T-helper 1 cell treated with Interleukin-12 subunit alpha and Interleukin-12 subunit beta and Interleukin-4 antibody, amounts not matched to agents 30 μg/mL and 1 μg/mL, for 36 hours (primary cell): ENCODE measurements around the gene MYO3B.

Source experiments
- H3K27ac Mint-ChIP-seq: one replicate; pipeline ENCODE4 v1.8.0; 2021; ENCODE audit warnings: mild to moderate bottlenecking, mixed read lengths
- H3K27me3 Mint-ChIP-seq: one replicate; pipeline ENCODE4 v1.8.0; 2021; ENCODE audit warnings: low read depth, mixed read lengths
- H3K36me3 Mint-ChIP-seq: one replicate; pipeline ENCODE4 v1.8.0; 2021; ENCODE audit warnings: low read depth, mixed read lengths
- H3K4me1 Mint-ChIP-seq: one replicate; pipeline ENCODE4 v1.8.0; 2021; ENCODE audit warnings: low read depth, mixed read lengths
- H3K4me3 Mint-ChIP-seq: one replicate; pipeline ENCODE4 v1.8.0; 2021; ENCODE audit warnings: mild to moderate bottlenecking, moderate library complexity, mixed read lengths
- H3K9me3 Mint-ChIP-seq: one replicate; pipeline ENCODE4 v1.8.0; 2021; ENCODE audit warnings: mixed read lengths

Gene MYO3B

GRCh38 chr2:170500104-170500503 lies 322.2 kb downstream of the MYO3B start:
- Mint-ChIP-seq H3K9me3 (no peaks in the 10 kb centered on the region), H3K27ac (no peak overlapping the region), H3K4me1 (no peaks in the 10 kb centered on the region), H3K36me3 (no peaks in the 10 kb centered on the region), H3K27me3 (peaks cover 30% of the 10 kb centered on the region), H3K4me3 (no peak overlapping the region)

DNA sequence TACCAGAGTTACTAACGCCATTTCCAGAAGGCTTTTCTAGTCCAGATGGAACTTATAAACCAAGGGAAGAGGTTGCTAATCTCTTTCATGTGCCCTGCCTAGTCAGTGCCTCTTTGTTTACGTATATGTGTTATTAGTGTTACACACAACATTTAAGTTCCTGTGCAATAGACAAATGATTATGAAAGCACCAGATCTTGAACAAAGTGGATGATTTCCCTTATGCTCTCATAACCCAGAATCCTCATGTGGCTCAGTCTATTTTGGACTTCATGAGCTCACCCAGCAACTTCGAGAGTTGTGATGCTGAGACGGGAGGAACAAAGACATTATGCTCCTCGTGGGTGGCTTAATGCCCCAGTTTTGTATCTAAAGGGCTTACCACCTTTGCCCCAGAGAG lies 322.8 kb downstream of the MYO3B start:
- H3K27me3 Mint-ChIP-seq = peaks cover 29% of the 10 kb centered on the region
- H3K27ac Mint-ChIP-seq = no peak overlapping the region
- no peaks in the 10 kb centered on the region for H3K9me3 Mint-ChIP-seq
- peaks cover 2% of the 10 kb centered on the region for H3K4me1 Mint-ChIP-seq
- no peaks in the 10 kb centered on the region for H3K36me3 Mint-ChIP-seq
- H3K4me3 Mint-ChIP-seq = no peak overlapping the region

DNA sequence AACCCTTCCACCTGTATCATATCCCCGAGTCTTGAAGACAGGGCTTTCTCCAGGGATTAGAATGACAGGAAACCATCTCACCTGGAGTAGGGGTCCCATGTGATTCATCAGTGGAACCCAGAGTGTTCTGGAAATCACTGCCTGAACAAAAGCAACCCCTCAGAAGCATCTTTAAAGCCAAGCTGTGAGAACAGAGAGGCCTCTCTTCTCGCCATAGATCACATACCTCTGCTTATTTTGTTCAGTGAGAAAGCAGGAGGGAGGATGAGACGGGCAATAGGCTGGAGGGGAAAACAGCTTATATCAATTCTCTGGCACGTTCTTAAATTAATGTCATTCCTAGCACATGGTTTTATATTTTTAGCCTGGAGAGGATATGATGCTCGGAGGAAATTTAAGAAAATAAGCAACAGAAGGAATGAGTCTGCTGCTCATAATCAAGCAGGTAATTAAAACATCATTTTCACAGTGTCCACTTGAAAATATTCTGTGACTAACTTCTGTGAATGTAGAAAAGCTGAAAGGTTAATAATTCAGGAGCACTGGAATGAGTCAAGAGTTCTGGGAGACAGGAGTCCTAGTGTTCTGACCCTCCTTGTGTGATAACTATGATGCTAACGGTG lies 323.6 kb downstream of the MYO3B start:
- H3K9me3 Mint-ChIP-seq = no peaks in the 10 kb centered on the region
- H3K36me3 Mint-ChIP-seq = no peaks in the 10 kb centered on the region
- H3K27ac Mint-ChIP-seq = no peak overlapping the region
- peaks cover 29% of the 10 kb centered on the region for H3K27me3 Mint-ChIP-seq
- no peak overlapping the region for H3K4me3 Mint-ChIP-seq
- peaks cover 5% of the 10 kb centered on the region for H3K4me1 Mint-ChIP-seq

DNA sequence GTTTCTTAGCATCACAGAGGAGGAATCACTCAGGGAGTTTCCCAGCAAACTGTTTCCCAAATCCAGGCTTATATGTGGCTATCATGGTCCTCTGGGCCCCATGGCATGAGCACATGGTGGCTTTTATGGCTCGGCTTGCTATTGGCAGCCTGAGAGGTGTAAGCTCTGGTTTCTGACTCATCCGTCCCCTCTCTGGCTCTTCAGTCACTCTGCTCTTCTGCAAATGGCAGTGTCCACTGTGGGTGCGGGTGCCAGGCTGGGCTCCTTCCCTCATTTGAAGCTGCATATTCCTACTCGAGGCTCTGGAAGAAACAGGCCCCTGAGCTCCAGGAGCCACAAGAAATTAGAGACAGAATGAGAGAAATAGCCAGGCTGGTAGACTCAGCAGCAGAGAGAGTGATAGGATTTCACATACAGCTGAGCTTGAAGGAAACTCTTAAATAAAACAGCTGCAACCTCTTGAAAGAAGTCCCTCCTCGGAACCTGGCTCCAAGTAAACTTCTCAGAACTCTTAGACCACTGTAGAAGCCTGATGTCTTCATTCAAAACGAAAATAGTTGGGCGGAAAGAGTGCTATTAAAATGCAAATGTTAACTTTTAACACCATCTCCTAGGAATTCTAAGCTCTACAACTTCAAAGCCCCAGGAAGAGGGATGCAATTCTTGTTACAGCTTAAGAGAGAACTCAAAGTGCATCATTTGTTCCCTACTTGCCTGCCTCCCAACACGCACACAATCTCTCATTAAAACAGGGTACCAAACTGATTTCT lies 324.6 kb downstream of the MYO3B start:
- Mint-ChIP-seq H3K27ac (no peak overlapping the region), H3K9me3 (no peaks in the 10 kb centered on the region), H3K36me3 (no peaks in the 10 kb centered on the region), H3K4me1 (peaks cover 14% of the 10 kb centered on the region), H3K27me3 (peaks cover 39% of the 10 kb centered on the region), H3K4me3 (no peak overlapping the region)

- Mint-ChIP-seq H3K27me3 (peaks cover 44% of the 10 kb centered on the region), H3K27ac (no peak overlapping the region), H3K36me3 (no peaks in the 10 kb centered on the region), H3K4me1 (peaks cover 19% of the 10 kb centered on the region), H3K9me3 (no peaks in the 10 kb centered on the region), H3K4me3 (no peak overlapping the region)
Observed at GRCh38 chr2:170503563-170503962, 325.6 kb downstream of the MYO3B start.

- no peaks in the 10 kb centered on the region for H3K36me3 Mint-ChIP-seq
- H3K27ac Mint-ChIP-seq = no peak overlapping the region
- peaks cover 41% of the 10 kb centered on the region for H3K27me3 Mint-ChIP-seq
- H3K9me3 Mint-ChIP-seq = no peaks in the 10 kb centered on the region
- H3K4me1 Mint-ChIP-seq = peaks cover 19% of the 10 kb centered on the region
- H3K4me3 Mint-ChIP-seq = no peak overlapping the region
Observed at GRCh38 chr2:170503971-170504809, 326.2 kb downstream of the MYO3B start.

GRCh38 chr2:170504810-170505145 lies 326.8 kb downstream of the MYO3B start:
- H3K27me3 Mint-ChIP-seq = peaks cover 44% of the 10 kb centered on the region

DNA sequence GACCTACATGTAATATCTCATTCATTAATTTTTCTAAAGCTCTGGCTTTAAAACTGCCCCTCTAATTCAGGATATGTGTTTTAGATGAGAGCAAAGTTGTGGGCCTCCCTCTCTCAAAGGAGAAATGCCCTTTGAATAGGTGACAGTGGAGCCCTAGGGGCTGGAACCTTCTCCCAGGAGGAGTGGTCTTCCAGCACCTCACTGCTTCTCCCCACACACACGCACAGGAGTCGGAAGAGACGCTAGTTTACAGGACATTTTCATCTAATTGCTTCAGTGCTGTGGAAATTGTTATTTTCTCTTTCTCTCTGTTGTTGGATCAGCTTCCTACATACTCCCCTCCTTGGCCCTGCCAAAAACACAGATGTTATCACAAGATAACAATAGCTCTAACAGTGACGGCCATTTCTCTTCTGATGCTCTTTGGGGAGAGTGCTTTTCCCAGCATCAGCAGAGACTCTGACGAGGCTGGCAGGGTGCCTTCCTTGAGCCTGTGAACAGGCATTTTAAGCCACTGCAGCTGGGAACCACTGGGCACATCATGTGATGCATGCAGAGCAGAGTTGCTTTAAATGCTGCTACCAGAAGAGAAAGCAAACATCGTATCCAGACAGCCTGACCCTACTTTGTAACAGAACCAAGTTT lies 327.8 kb downstream of the MYO3B start:
- no peak overlapping the region for H3K27ac Mint-ChIP-seq
- H3K4me1 Mint-ChIP-seq = peaks cover 22% of the 10 kb centered on the region
- H3K4me3 Mint-ChIP-seq = no peak overlapping the region
- no peaks in the 10 kb centered on the region for H3K9me3 Mint-ChIP-seq
- H3K27me3 Mint-ChIP-seq = peaks cover 41% of the 10 kb centered on the region
- H3K36me3 Mint-ChIP-seq = no peaks in the 10 kb centered on the region

More at GRCh38 chr2:170504810-170505145, 326.8 kb downstream of the MYO3B start:
- H3K9me3 Mint-ChIP-seq = no peaks in the 10 kb centered on the region
- H3K4me3 Mint-ChIP-seq = no peak overlapping the region
- H3K27ac Mint-ChIP-seq = no peak overlapping the region
- H3K4me1 Mint-ChIP-seq = peaks cover 21% of the 10 kb centered on the region
- no peaks in the 10 kb centered on the region for H3K36me3 Mint-ChIP-seq

DNA sequence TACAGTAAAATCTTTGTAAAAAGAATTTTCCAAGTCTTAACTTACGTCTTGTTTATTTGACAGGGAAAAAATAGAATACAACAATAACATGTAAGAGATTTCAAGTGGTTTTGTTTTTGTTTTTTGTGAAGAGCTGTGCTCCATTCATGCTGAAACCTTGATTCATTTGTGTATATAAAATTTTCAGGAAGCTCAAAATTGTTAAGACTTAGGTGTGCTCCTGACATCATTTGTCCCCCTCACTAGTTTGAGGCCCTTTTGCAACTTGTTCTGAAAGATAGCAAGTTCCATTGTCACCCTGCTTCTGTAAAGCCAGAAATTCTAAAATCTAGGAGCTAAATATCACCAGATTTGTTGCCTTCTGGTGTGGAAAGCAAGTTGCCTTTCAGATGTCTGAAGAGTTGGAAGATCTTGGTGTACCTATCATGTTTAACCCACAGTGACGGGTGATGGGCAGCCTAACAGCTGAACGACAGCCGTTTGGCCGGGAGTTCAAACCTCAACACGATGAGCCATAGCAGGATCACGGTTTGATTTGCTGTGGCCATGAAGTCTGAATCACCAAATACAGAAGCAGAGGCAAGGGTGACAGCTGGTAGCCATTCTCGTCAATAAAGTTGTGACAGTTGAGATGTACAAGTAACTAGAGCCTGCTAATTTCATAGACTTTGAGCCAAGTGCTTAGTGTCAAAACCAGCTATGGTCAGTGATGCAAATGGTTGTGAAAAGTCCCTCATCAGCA lies 331.7 kb downstream of the MYO3B start:
- H3K27me3 Mint-ChIP-seq = peaks cover 39% of the 10 kb centered on the region
- H3K36me3 Mint-ChIP-seq = no peaks in the 10 kb centered on the region
- no peak overlapping the region for H3K4me3 Mint-ChIP-seq
- H3K4me1 Mint-ChIP-seq = peaks cover 22% of the 10 kb centered on the region
- peak overlapping the region; percentile 26 for H3K27ac Mint-ChIP-seq
- no peaks in the 10 kb centered on the region for H3K9me3 Mint-ChIP-seq

GRCh38 chr2:170512266-170512665 lies 334.3 kb downstream of the MYO3B start:
- H3K4me3 Mint-ChIP-seq = no peak overlapping the region
- no peaks in the 10 kb centered on the region for H3K9me3 Mint-ChIP-seq
- no peak overlapping the region for H3K27ac Mint-ChIP-seq
- peaks cover 11% of the 10 kb centered on the region for H3K4me1 Mint-ChIP-seq
- no peaks in the 10 kb centered on the region for H3K36me3 Mint-ChIP-seq
- peaks cover 21% of the 10 kb centered on the region for H3K27me3 Mint-ChIP-seq

GRCh38 chr2:170514140-170514539 lies 336.2 kb downstream of the MYO3B start:
- Mint-ChIP-seq H3K4me3 (no peak overlapping the region), H3K27me3 (peaks cover 8% of the 10 kb centered on the region), H3K9me3 (no peaks in the 10 kb centered on the region), H3K36me3 (no peaks in the 10 kb centered on the region), H3K4me1 (peaks cover 4% of the 10 kb centered on the region), H3K27ac (no peak overlapping the region)

- Mint-ChIP-seq H3K4me3 (no peak overlapping the region), H3K36me3 (no peaks in the 10 kb centered on the region), H3K4me1 (no peaks in the 10 kb centered on the region), H3K27me3 (no peaks in the 10 kb centered on the region), H3K9me3 (no peaks in the 10 kb centered on the region), H3K27ac (no peak overlapping the region)
Observed at GRCh38 chr2:170517538-170517937, 339.6 kb downstream of the MYO3B start.

GRCh38 chr2:170518911-170519310 lies 341.0 kb downstream of the MYO3B start:
- Mint-ChIP-seq H3K9me3 (no peaks in the 10 kb centered on the region), H3K36me3 (no peaks in the 10 kb centered on the region), H3K27me3 (no peaks in the 10 kb centered on the region), H3K4me3 (no peak overlapping the region), H3K27ac (no peak overlapping the region), H3K4me1 (no peaks in the 10 kb centered on the region)

DNA sequence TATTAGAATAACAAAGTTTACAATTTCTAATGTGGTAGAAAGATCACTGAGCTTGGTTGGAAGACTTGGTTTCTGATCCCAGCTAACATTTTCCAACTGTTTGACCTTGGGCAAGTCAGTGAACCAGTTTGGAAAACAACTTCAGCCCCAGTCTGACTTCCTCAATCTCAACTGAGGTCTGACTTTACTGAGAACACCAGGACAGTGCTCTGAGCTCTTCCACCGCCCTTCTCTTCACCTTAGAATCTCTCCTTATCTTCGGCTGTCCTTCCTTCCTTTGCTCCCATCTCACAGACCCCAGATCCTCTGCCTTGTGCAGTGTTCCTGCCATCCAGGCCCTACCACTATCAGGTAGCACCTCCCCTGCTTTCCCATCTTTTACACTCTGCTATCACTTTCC lies 343.4 kb downstream of the MYO3B start:
- Mint-ChIP-seq H3K4me3 (no peak overlapping the region), H3K4me1 (peaks cover 4% of the 10 kb centered on the region), H3K27me3 (peaks cover 4% of the 10 kb centered on the region), H3K36me3 (no peaks in the 10 kb centered on the region), H3K9me3 (no peaks in the 10 kb centered on the region), H3K27ac (no peak overlapping the region)
